Trophoblast cell (in vitro differentiated cells and primary cell): Measurements from ENCODE around the gene NMT1.

Experiments
- DNase-seq, 2 donors: peaks; one replicate each; pipeline ENCODE4 v3.0.0-alpha.2; 2016
- H2AFZ ChIP-seq: 2 replicates; pipeline ENCODE4 v1.6.1; 2013; ENCODE audit warnings: low read length, moderate library complexity, mild to moderate bottlenecking; ENCODE audit not compliant: insufficient read depth, poor library complexity
- H2AK5ac ChIP-seq: 2 replicates; pipeline ENCODE4 v1.6.1; 2013; ENCODE audit warnings: mild to moderate bottlenecking, low read length
- H2BK120ac ChIP-seq: 2 replicates; pipeline ENCODE4 v1.6.1; 2013; ENCODE audit warnings: low read length, mild to moderate bottlenecking, moderate library complexity; ENCODE audit not compliant: insufficient read depth, poor library complexity
- H2BK12ac ChIP-seq: 2 replicates; pipeline ENCODE4 v1.6.1; 2013; ENCODE audit warnings: mild to moderate bottlenecking, low read length, moderate library complexity
- H2BK5ac ChIP-seq: 2 replicates; pipeline ENCODE4 v1.6.1; 2013; ENCODE audit warnings: low read length, low read depth, moderate library complexity, mild to moderate bottlenecking; ENCODE audit not compliant: poor library complexity
- H3K14ac ChIP-seq: 2 replicates; pipeline ENCODE4 v1.6.1; 2013; ENCODE audit warnings: mild to moderate bottlenecking, low read length
- H3K18ac ChIP-seq: 2 replicates; pipeline ENCODE4 v1.6.1; 2013; ENCODE audit warnings: mild to moderate bottlenecking, low read length
- H3K23ac ChIP-seq: 2 replicates; pipeline ENCODE4 v1.6.1; 2013; ENCODE audit warnings: low read length
- H3K27ac ChIP-seq: 2 replicates; pipeline ENCODE4 v1.5.1; 2013; ENCODE audit warnings: low read depth, mild to moderate bottlenecking, inconsistent platforms, low read length, moderate library complexity
- H3K27me3 ChIP-seq: 2 replicates; pipeline ENCODE4 v1.6.1; 2013; ENCODE audit warnings: inconsistent platforms, mild to moderate bottlenecking, low read length, moderate library complexity; ENCODE audit not compliant: insufficient read depth
- H3K36me3 ChIP-seq, 2 experiments: 1 replicate in 1 of 2; 2 replicates in 1 of 2; pipeline ENCODE4 v1.6.1; 2013; ENCODE audit warnings: low read length in 2 of 2, mild to moderate bottlenecking in 2 of 2, moderate library complexity in 1 of 2; ENCODE audit not compliant: insufficient read depth in 2 of 2, control insufficient read depth in 1 of 2
- H3K4ac ChIP-seq: 2 replicates; pipeline ENCODE4 v1.6.1; 2013; ENCODE audit warnings: low read depth, mild to moderate bottlenecking, low read length, moderate library complexity
- H3K4me1 ChIP-seq, 2 experiments: 1 replicate in 1 of 2; 2 replicates in 1 of 2; pipeline ENCODE4 v1.6.1; 2013; ENCODE audit warnings: low read length in 2 of 2, mild to moderate bottlenecking in 2 of 2, moderate library complexity in 1 of 2; ENCODE audit not compliant: insufficient read depth in 2 of 2, control insufficient read depth in 1 of 2
- H3K4me2 ChIP-seq: 2 replicates; pipeline ENCODE4 v1.6.1; 2013; ENCODE audit warnings: inconsistent platforms, mild to moderate bottlenecking, low read length, moderate library complexity
- H3K4me3 ChIP-seq: 2 replicates; pipeline ENCODE4 v1.5.1; 2013; ENCODE audit warnings: mild to moderate bottlenecking, low read depth, low read length, inconsistent platforms
- H3K79me1 ChIP-seq: one replicate; pipeline ENCODE4 v1.6.1; 2013; ENCODE audit warnings: low read length
- H3K79me2 ChIP-seq: 2 replicates; pipeline ENCODE4 v1.6.1; 2013; ENCODE audit warnings: low read length, mild to moderate bottlenecking; ENCODE audit not compliant: control insufficient read depth, insufficient read depth, poor library complexity
- H3K9ac ChIP-seq: 2 replicates; pipeline ENCODE4 v1.6.1; 2013; ENCODE audit warnings: mild to moderate bottlenecking, low read length
- H3K9me3 ChIP-seq: 2 replicates; pipeline ENCODE4 v1.6.1; 2013; ENCODE audit warnings: low read depth, mild to moderate bottlenecking, control low read depth, inconsistent platforms, low read length; ENCODE audit not compliant: insufficient read depth
- H4K12ac ChIP-seq: 2 replicates; pipeline ENCODE4 v1.6.1; 2013; ENCODE audit warnings: low read depth, mild to moderate bottlenecking, low read length, moderate library complexity
- H4K8ac ChIP-seq: 2 replicates; pipeline ENCODE4 v1.6.1; 2013; ENCODE audit warnings: low read depth, mild to moderate bottlenecking, low read length, moderate library complexity
- H4K91ac ChIP-seq: one replicate; pipeline ENCODE4 v1.6.1; 2013; ENCODE audit warnings: low read depth, mild to moderate bottlenecking, low read length, moderate library complexity
- WGBS: extraction: QIAGEN DNeasy Blood & Tissue Kit; methylation state at CpG from one replicate; pipeline ENCODE4 v1.1.7; 2013; ENCODE audit warnings: missing lambda C conversion rate; ENCODE audit not compliant: insufficient read length, insufficient coverage; ENCODE audit errors: extremely low coverage; 5-methylcytosine and 5-hydroxymethylcytosine counted together

The NMT1 gene

GRCh38 chr17:45135978-45136791, 75.1 kb downstream of the NMT1 start:
- H3K4me1 ChIP-seq, result peaks cover 11 to 16% of the 10 kb centered on the region in 2 experiments
- DNase-seq, result no peak

GRCh38 chr17:45136846-45137560, 75.9 kb downstream of the NMT1 start:
- Histone ChIP-seq H2BK5ac (no peak overlapping the region), H4K8ac (no peak overlapping the region)
- no CpG with 5 or more reads among the region's 12 CpGs for WGBS

More at GRCh38 chr17:45135978-45136791, 75.1 kb downstream of the NMT1 start:
- Histone ChIP-seq H2AK5ac (peak overlapping the region; percentile 80), H3K36me3 (no peaks in the 10 kb centered on the region), H3K27me3 (no peaks in the 10 kb centered on the region), H2BK120ac (peak overlapping the region; percentile 19), H3K79me2 (peaks cover 6% of the 10 kb centered on the region), H3K18ac (peak overlapping the region; percentile 66), H4K8ac (peak overlapping the region; percentile 91), H2BK5ac (no peak overlapping the region), H3K9ac (no peak overlapping the region), H3K4me2 (peak overlapping the region; percentile 89), H4K12ac (peak overlapping the region; percentile 62), H3K4ac (peak overlapping the region; percentile 11), H3K14ac (peak overlapping the region; percentile 73), H3K9me3 (no peaks in the 10 kb centered on the region), H3K27ac (no peak overlapping the region), H3K4me3 (peak overlapping the region; percentile 70), H2BK12ac (no peak overlapping the region), H2AFZ (peak overlapping the region; percentile 87), H3K23ac (no peak overlapping the region), H3K79me1 (peaks cover 18% of the 10 kb centered on the region), H4K91ac (peak overlapping the region; percentile 81)
- no CpG with 5 or more reads among the region's 21 CpGs for WGBS

GRCh38 chr17:45137561-45138305, 76.6 kb downstream of the NMT1 start:
- Histone ChIP-seq H3K4me2 (no peak overlapping the region), H3K4ac (no peak overlapping the region), H4K8ac (no peak overlapping the region), H3K79me2 (peaks cover 3% of the 10 kb centered on the region), H3K79me1 (peaks cover 7% of the 10 kb centered on the region), H3K23ac (no peak overlapping the region), H2BK5ac (no peak overlapping the region), H2AK5ac (no peak overlapping the region), H2AFZ (no peak overlapping the region), H3K4me1 (peaks cover 5 to 11% of the 10 kb centered on the region in 2 experiments), H3K4me3 (no peak overlapping the region), H3K27me3 (no peaks in the 10 kb centered on the region), H3K9me3 (no peaks in the 10 kb centered on the region), H3K14ac (no peak overlapping the region), H2BK12ac (no peak overlapping the region), H4K12ac (no peak overlapping the region), H3K27ac (no peak overlapping the region), H3K9ac (no peak overlapping the region), H3K18ac (no peak overlapping the region), H4K91ac (no peak overlapping the region), H3K36me3 (no peaks in the 10 kb centered on the region), H2BK120ac (no peak overlapping the region)
- no peak for DNase-seq
- WGBS, result no CpG with 5 or more reads among the region's 11 CpGs

More at GRCh38 chr17:45136846-45137560, 75.9 kb downstream of the NMT1 start:
- Histone ChIP-seq H3K4ac (no peak overlapping the region), H3K18ac (no peak overlapping the region), H3K36me3 (no peaks in the 10 kb centered on the region), H4K91ac (no peak overlapping the region), H3K79me1 (peaks cover 12% of the 10 kb centered on the region), H2BK120ac (no peak overlapping the region), H3K4me2 (no peak overlapping the region), H2AFZ (no peak overlapping the region), H2AK5ac (no peak overlapping the region), H3K14ac (no peak overlapping the region), H3K27ac (no peak overlapping the region), H4K12ac (no peak overlapping the region), H3K27me3 (no peaks in the 10 kb centered on the region), H3K23ac (no peak overlapping the region), H3K9me3 (no peaks in the 10 kb centered on the region), H2BK12ac (no peak overlapping the region), H3K79me2 (peaks cover 5% of the 10 kb centered on the region), H3K9ac (no peak overlapping the region), H3K4me3 (no peak overlapping the region), H3K4me1 (peaks cover 5 to 11% of the 10 kb centered on the region in 2 experiments)
- no peak for DNase-seq

GRCh38 chr17:45138911-45139532, 77.9 kb downstream of the NMT1 start:
- Histone ChIP-seq H2BK5ac (no peak overlapping the region), H3K18ac (no peak overlapping the region), H3K27me3 (no peaks in the 10 kb centered on the region), H3K4me1 (peaks cover 8 to 11% of the 10 kb centered on the region in 2 experiments), H3K27ac (no peak overlapping the region), H4K12ac (no peak overlapping the region), H3K14ac (no peak overlapping the region), H3K79me2 (peaks cover 6% of the 10 kb centered on the region), H4K8ac (no peak overlapping the region), H3K4me2 (no peak overlapping the region), H4K91ac (no peak overlapping the region), H3K23ac (no peak overlapping the region), H3K4me3 (no peak overlapping the region), H3K36me3 (no peaks in the 10 kb centered on the region), H2BK120ac (no peak overlapping the region), H3K4ac (no peak overlapping the region), H2AK5ac (no peak overlapping the region), H2BK12ac (no peak overlapping the region), H3K9me3 (no peaks in the 10 kb centered on the region), H3K9ac (no peak overlapping the region), H2AFZ (no peak overlapping the region), H3K79me1 (peaks cover 10% of the 10 kb centered on the region)
- no peak for DNase-seq
- no CpG with 5 or more reads among the region's 14 CpGs for WGBS
